HG03095 (cell line): ENCODE results near the gene MARCKS.
"Not testable (repeated sequence)": the region's sequence is repeated elsewhere in the genome, so short reads cannot be mapped to it uniquely, and the experiment has no call there.

Experiments
- ATAC-seq: cut with Tn5 transposase; IDR thresholded peaks from one replicate; pipeline ENCODE4 v1.9.1; 2021; ENCODE audit warnings: moderate library complexity; ENCODE audit not compliant: unreplicated experiment

MARCKS gene

DNA sequence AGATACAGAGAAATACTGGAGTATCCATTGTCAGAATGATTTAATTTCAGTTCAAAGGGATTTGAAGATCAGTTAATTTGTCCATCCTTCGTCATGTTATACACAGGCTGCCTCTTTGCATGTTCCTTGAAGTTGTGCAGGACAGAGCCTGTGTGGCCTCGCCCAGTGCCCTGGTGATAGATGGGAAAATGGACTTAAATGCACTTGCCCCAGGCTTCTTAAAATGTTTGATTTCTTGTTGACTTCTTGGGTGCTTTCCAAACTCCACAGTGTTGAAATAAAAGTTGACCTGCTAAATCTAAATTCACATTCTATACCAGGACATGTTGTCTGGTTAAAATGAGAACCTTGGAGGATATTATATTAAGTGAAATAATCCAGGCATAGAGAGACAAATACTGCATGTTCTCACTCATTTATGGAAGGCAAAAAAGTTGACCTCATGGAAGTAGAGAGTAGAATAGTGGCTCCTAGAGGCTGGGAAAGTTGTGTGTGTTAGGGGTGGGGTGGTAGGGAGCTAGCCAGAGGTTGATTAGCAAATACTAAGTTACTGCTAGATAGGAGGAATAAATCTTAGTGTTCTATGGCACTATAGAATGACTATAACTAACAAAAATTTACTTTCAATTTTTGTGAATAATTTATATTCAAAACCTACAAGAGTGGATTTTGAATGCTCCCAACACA, 25.3 kb downstream of the MARCKS start:
- ATAC-seq, result no peak

DNA sequence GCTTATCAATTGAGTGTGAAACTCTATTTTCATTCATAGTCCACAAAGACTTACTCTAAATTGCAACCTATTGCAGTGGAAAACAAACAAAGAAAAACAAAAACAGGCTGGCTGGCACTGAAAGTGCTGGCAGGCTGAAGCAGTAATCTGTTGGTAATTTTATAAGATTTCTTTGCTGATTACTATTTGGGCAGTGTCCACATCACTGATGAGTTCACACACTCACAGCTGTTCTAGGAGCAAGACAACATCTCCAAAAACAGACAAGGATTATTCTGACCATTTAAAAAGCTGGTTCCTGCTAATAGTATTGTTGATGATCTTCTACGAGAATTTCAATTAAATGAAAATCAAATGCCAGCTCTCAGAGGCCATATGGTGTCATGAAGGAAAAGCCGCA, 26.9 kb downstream of the MARCKS start:
- ATAC-seq, result no peak

DNA sequence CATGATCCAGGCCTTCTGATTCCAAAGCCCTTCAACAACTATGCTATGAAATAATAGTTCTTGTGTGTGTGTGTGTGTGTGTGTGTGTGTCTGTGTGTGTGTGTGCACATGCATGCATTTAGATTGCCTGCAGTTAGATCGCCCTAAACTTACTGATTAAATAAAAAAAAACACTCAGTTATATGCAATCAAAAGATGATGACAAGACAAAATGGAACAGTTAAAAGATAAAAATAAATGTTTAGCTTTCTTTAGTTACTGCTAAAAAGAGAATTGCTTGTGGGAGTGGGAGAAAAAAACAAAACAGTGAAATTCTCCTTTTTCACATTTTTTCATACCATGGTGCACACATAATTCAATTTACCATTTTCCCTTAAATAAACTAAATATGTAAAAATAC, 29.4 kb downstream of the MARCKS start:
- no peak for ATAC-seq

DNA sequence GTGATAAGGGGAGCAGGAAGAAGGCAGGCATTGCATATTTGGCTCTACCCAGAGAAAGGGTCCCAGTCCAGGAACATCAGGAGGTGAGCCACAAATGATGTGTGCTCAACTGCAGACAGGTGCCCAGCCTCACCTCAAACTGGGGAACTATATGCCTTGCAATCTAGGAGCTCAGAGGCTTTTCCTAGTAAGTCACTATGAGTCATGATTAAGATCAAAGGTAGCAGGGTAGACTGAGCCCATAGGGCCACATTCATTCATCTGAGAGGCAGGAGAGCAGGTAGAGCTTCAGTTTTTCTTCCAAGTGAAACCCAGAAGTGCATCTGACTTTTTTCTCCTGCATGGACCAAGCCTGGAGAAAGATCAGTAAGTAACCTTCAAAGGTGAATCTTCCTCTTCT, 31.3 kb downstream of the MARCKS start:
- no peak for ATAC-seq

DNA sequence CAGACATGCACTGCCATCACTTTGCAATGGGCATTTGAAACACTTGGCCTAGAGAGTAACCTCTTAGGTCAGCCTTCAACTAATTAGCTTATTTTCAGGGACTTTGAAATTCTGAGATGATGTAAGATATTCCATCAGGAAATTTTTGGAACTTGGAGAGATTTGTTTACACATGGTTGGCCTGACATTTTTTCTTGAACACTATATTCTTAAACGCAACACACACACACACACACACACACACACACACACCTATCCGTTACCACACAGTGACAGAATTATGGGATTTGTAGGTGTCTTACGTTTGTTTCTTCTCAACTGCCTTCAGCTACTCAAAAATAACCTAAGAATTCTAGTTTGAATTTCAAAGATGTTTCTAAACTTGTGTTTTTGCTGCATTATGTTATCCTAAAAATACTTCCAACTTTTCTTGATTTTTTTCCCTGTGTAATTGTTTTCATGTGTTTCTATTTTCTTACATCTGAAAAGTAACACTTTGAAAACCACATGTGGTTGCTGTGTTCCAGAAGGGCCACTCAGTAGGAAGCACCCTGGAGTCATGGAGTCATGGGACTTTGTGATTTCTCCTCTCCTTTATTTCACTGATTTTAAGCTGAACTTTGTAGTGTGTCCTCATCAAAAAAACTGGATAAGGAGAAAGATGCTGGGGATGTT, 31.9 kb downstream of the MARCKS start:
- ATAC-seq, result no peak

DNA sequence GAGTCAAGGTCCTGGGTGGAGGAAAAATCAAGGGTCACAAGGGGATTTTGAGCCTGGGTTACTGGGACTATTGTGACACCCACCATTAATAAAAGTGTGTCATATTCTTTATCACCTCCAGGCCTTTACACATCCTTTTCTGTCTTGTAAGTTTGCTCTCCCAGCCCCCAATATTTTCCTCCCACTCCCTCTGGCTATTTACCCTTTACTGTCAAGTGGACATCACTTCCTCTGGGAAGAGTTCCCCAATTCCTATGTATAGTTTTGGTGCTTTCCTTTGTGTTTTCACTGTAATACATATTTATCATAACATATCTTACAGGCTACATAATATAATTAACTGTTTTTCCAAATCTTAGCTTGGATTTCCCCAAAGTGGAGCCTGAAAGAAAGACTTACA, 36.3 kb downstream of the MARCKS start:
- no peak for ATAC-seq

DNA sequence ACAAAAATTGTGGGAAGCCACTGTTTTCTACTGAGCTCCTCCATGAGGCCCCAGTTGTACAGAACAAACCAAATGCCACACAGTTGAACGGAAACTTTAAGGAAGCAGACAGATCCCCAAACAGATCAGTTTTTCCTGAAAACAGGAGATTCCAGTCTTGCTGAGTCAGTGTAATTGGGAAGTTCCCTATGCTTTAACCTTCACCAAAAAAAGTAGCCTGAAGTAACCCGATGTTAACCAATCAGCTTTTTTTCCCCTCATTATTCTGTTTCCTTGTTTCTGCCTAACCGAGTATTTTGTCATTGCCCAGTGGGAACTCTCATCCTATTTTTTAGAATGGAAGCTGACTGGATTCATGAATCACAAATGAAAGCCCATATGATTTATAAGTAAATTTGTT, 36.7 kb downstream of the MARCKS start:
- ATAC-seq, result no peak

DNA sequence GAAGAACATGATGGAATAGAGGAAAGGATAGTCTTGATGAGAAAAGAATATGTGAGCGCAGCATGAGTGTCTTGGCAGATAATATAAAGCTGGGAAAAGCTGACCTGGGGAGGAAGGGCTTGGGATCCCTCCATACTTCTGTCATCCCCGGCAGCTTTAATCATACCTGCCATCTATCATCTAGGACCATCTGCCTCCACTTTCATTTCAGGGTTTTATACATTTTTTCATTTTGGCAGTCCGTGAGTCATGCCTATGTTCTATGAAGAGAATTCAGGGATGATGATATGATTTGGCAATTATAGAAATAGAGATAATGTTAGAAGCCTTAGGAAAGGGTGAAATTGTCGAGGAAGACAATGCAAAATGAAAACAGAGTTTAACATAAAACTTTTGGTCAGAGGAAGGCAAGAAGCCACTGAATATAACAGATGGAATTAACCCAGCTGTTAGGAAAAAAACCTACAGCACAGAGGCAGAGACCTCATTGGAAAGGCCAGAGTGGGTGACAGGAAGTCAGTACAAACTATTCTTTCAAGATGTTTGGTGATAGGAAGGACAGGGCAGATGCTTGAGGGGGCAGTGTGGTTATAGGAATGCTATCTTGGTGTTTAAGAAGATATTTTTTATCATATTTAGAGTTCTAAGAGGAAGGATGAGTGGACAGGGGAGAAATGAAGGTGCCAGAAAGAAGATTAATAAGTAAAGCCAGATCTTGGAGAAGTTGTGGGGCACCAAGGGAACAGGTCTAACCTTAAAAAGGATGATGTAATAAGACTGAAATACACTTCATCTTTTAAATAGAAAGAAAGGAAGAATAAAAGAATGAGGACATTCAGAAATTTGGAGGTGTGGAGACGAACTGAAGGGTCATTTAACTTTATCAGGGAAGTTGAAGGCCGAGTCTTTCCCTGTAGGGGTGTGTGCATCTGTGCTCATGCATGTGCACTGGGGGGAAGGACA, 37.8 kb downstream of the MARCKS start:
- ATAC-seq, result no peak

DNA sequence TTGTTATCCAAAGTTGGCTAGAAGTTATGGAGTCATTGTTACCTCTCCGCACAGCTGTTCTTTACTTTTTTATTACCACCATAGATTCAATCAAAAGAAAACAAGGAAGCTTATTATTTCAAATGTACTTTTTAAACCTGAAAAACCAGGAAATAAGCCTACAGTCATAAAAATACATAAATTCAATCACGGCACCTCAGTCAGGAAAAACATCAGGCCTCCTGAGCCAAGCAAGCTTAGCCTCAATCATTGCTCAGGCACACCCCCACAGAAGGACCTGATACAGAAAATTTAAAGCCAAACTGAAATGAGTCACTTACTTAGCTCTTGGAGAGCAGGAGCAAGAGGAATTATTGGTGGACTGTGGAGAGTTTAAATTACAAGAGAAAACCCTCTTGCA, 44.3 kb downstream of the MARCKS start:
- no peak for ATAC-seq

DNA sequence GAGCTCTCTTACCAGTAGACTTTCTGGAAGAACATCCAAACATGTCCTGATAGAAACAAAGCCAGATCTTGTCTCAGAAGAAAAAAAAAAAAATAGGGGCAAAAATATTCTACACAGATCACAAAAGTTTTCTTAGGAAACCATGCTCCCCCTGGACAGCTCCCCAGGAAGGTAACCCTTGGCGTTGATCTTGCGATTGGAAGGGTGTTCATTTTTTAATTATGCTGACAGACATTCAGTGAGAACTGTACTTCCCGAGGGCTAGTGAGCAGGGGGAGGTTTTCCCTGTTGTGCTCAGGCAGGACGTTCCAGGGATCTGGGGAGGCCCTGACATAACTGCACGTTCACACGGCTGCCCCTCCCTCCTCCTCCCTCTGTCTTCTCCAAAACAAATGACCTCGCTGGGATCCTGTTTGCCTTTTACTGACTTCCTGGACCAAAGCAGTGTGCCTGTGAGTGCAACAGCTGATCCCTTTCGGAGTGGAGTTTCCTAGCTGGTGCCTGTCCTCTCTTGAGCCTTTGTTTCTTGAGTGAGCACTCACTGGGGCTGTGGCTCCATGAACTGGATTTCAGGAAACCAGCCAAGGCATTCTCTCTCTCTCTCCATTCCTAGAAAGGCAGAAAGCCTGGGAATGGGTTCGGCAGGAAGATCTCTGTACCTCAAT, 46.7 kb downstream of the MARCKS start:
- no peak for ATAC-seq

DNA sequence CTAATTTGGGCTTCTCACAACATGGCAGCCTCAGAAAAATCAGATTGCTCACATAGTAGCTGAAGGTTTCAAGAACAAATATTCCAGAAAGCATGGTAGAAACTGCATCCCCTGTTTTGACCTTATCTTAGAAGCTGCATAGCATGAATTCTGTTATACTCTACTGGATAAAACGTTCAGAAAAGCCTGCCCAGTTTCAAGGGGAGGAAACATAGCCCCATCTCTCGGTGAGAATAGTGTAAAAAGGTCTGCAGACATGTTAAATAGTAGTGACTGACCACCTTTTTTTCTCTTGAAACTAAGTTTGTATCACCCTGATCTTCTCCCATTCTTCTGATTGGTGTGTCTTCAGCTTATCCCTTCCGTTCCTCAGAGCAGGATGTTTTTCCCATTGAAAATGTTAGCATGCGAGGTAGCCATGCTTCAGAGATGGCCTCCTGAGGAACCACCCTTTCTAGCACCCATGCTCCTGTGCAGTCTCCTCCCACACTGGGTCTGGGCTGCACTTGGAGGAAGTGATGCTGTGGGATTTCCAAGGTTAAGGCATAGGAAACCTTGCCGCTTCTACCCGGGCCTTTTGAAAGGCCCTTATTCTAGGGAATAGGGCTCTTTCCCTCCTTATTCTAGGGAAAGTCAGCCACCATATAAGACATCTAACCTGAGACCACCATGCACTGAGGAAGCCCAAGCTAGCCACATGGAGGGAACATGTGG, 50.1 kb downstream of the MARCKS start:
- ATAC-seq, result no peak

DNA sequence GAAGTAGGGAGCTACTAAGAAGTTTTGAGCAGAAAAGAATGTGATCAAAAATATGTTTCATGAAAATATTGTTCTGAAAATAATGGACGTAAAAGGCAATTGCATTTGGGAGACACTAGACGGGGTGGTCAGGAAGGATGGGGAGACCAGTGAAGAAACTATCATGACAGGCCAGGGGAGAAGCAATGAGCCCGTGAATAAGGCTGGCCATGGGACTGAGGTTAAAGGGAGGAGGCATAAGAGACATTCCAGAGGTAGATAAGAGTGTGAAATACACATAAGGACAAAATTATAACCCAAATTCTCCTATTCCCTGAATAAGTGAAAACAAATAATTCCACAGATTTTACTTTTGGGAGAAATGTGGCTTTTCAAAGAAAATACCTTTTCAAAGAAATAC, 51.7 kb downstream of the MARCKS start:
- ATAC-seq, result no peak

DNA sequence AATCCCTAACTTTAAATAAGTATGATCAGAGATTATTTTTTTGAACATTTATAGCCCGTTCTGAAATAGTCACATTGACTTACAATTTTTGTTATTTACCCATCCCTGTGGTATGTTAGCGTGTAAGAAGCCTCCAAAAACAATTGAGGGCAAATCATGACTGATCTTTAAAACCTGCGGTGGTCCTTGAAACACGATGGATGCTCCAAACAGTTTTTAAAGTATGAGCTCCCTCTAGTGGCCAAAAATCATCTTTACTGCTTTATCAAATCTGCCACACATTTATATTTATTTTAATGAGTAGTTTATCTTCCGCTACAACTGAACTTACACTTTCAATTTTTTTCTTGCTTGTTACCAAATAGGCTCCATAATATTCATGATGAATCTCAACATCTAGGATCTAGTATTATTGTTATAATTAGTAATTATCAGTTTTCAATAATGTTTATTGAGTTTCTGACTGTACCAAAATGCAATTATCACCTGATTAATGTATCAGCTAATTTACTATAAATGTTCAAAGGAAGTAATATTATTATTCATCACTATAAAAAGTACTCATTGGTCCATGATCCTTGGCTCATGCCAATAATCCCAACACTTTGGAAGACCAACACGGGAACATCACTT, 52.2 kb downstream of the MARCKS start:
- ATAC-seq, result no peak

DNA sequence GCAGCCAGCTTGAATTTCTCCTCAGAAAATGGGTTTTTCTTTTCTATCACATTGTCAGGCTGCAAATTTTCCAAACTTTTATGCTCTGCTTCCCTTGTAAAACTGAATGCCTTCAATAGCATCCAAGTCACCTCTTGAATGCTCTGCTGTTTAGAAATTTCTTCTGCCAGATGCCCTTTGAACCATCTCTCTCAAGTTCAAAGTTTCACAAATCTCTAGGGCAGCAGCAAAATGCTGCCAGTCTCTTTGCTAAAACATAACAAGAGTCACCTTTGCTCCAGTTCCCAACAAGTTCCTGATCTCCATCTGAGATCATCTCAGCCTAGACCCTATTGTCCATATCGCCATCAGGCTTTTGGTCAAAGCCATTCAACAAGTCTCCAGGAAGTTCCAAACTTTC, 53.1 kb downstream of the MARCKS start:
- not testable (repeated sequence) for ATAC-seq
